CD4-positive, alpha-beta T cell treated with Interferon gamma for 1 hour (primary cell): ENCODE data around the gene DLG5.

ENCODE experiments used
- DNase-seq: peaks from one replicate; pipeline ENCODE4 v3.0.0-alpha.2; 2020

DLG5 gene

DNA sequence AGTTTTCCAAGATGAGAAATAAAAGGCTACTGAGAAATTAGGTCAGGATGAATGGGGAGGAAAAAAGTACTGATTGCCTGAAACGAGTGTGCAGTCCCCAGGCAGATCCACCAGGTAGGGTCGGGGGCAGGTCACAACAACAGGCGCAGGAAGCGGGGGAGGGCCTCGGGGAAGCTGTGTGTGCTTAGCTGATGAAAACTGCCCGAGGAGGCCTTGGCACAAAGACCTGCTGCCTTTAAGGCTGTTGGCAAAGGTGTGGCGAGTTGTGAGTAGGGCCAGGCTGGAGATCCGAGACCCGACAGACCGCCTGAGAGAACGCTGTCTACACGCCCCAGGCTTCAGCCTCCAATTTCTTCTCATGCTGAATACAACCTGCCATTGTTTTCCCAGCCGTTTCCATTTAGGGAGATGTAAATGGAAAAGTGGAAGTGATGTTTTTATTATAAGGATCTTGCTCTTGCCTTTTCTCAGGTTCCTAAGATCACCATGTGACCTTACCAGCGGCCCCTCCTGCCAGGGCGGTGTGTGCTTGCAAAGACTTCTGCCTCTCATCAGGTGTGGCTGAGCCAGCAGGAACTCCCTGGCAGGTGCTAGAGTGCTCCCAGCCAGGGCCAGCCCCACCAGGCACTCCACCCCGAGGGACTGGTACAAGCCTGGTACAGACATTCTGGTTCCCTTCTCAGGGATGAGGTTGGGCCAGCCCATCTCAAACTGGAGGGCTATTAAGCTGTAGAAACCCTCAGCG, 60.8 kb downstream of the DLG5 start:
- no peak for DNase-seq

DNA sequence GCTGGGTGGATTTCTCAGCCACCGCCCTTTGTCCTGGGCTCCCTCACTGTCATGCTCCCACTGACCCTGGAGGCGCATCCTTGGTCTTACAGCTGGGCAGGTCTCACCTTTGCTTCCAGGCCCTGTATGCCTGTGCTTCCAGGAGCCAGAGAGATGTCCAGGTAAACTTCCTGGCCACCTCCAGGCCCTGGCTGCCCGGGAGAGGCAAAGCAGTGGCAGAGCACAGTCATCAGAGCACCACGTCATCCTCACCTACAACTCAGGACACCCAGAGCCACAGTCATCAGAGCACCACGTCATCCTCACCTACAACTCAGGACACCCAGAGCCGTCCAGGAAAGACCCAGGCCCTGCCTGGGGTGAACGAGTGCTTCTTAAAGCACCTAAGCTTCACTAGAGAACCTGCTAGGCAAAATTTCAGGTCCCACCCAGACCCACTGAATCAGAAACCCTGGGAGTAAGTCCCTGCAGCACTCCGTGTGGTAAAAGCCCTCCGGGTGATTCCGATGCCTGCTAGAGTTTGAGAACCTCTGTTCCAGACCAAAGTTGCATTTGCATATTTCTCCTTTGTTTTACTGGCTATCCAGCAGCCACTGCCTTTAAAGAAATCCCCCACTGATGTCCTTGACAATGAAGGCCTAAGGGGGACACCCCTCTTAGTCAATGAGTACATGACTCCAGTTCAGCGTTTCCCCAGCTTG, 62.3 kb downstream of the DLG5 start:
- DNase-seq, result no peak

DNA sequence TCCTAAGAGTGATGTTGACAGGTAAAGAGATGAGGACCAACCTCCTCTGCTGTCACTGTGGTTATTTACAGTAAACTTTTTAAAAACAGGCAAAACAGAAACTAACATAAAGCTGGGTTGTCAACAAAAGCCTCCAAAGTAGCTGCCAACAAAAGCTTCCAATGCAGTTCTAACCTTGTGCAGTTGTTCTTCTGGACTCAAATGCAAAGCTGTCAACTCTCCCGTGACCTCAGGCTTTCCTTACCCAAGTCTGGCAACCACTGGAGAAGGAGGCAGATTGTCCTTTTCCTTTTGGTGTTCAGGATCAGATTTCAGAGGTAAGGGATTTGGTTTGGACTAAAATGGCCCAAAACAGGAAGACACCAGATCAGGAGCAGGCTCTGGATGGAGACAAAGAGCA, 63.1 kb downstream of the DLG5 start:
- no peak for DNase-seq

DNA sequence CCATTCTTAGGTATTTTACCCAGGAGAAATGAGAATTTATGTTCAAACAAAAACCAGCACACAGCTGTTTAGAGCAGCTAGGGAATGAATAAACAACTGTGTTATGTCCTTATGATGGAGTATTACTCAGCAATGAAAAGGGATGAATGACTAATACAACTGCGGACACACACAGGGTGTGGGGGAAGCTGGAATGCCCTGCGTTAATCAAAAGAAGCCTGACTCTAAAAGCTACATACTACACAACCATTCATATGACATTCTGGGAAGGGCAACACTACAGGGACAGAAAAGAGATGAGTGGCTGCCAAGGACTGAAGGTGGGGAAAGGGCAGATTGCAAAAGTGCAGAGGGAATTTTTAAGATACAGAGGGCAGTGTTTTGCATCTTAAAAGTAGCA, 64.0 kb downstream of the DLG5 start:
- no peak for DNase-seq

DNA sequence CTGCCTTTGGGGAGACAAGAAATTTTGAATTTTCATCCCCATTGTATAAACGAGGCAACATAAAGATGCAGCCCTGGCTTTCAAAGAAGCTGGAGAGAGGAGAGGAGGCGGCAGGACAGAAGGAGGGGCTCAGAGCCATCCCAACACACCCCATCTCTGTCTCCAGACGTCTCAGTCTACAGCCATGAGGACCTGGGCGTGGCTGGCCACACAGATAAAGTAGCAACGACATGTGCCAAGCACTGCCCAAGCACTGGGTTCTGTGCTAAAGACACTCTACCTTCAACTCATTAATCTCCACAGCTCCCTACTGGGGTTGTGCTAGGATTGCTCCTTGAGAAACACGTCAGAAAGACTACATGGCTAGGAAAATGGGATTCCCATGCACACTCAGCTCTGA, 65.2 kb downstream of the DLG5 start:
- DNase-seq, result no peak

DNA sequence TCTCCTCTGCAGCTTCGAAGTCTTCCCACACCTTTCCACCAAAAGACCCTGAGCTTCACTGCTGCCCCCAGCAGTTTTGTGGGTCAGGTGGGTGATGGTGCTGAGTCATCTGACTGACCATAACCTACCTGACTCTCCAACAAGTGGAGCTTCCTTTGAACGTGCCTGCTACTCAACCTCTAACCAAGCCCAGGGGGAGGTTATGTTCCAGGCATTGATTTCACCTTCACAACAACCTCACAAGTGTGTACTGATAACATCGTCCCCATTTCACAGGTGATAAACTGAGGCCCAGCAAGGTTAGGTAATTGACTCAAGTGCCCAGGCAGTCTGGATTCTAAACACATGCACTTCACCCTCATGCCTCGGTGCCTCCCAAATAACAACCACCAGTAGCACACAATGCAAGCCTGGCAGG, 66.7 kb downstream of the DLG5 start:
- no peak for DNase-seq

DNA sequence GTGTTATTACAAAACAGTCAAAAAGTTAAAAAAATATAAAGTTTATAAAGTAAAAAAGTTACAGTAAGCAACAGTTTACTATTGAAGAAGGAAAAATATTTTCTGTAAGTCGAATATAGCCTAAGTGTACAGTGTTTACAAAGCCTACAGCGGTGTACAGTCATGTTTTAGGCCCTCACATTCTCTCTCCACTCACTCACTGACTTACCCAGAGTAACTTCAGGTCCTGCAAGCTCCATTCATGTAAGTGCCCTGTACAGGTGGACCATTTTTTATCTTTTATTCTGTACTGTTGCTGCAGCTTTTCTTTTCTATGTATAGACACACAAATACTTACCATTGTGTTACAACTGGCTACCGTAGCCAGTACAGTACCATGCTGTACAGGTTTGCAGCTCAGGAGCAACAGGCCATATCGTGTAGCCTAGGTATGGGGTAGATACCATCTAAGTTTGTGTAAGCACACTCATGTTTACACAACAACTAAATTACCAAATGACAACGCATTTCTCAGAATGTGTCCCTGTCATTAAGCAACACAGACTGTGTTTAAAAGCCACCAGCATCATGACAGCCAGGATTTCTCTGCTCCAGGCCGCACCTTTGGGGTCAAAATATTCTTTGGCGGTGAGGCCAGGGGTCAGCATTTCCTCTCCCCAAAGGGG, 67.2 kb downstream of the DLG5 start:
- DNase-seq, result no peak

DNA sequence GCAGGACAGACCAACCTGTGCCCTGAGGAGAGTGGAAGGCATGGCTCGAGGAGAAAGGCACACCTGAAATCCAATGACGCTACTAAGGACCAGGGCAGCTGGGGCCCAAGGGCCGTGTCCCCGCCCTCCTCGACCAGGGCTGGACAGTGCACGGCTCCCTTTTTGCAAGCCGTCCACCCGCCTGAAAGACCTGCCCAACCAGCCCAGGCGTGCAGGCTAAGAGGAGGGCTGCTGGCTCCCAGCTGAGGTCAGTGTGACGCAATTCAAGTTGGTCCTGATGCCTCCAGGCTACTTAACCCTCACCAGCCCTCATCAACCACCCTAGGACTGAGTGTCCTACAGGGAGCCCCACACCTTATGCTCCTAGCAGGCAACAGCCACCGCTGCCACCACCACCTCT, 69.3 kb downstream of the DLG5 start:
- DNase-seq, result no peak

DNA sequence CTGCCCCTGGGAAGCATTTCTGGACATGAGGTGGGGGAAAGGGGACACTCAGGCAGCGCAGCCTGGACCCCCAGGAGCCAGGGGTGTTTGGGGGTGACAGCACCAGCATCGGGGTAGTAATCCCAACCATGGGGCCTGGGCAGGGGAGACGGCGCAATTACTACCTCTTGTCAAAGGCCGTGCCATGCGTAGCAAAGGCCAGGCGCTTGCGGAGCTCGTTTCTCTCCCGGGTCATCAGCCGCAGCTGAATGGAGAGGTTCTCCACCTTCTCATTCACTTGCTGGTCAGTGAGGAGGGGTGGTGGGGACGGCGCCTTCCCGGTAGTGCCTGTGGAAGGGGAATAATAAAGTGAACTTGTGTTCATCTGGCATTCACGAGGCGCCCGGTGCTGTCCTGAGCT, 70.0 kb downstream of the DLG5 start:
- no peak for DNase-seq

DNA sequence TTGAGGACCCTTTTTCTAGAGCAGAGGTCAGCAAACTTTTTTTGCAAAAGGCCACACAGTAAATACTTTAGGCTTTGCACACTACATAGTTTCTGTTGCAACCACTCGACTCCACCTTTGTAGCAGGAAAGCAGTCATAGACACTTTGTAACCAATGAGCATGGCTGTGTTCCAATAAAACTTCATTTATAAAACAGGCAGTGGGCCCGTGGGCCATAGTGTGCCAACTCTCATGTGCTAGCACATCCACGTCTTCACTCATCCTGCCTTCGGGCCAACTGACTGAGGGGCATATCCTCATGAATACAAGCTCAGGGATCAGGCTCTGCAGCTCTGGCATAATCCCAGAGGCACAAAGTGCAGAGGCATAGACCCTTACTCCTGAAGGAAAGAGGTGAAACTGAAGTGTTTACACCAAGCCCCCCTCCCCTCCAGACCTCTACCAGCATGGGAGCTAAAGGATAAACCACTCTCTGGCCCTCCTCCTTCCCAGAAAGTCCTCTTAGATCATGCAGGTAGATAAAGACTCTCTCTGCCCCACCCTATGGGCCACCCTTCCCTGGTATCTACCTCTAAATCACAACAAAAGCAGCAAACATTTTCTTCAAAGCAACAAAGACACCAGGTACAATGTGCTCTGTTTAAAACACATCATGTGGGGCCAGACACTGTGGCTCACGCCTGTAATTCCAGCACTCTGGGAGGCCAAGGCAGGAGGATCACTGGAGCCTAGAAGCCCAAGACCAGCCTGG, 71.0 kb downstream of the DLG5 start:
- no peak for DNase-seq

DNA sequence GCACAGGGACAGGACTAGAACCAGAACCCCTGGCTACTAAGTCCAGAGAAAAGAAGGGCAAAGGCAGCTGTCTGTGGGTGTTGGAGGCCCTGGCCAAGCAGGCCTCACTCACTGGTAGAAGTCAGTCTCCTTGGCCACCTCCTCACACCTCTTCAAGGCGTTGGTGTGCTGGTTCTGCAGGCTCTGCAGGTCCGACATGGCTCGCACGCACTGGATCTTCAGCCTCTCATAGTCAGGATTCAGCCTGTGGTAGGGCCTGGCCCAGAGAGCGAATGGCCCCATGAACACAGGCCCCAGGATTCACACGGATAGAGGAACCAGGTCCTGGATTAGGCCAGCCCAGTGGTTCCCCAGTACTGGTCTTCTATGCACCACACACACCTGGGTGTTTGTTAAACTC, 72.4 kb downstream of the DLG5 start:
- no peak for DNase-seq

DNA sequence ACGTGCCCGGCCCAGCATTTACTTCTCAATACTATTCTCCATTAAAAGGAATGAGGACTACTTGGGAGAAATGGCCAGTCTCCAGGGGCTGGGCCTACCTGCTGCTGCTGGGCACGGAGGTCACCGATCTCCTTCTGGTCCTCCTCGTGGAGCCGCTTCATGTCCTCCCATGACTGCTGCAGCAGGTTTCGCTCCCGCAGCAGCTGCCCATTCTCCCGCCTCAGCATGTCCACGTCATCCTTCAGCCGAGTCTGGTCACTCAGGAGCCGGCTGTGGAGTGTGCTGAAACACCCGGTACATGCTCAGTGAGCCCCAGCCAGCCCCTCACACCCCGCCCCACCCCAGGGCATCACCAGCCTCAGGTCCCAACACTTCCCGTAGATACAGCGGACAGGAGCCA, 73.3 kb downstream of the DLG5 start:
- no peak for DNase-seq

DNA sequence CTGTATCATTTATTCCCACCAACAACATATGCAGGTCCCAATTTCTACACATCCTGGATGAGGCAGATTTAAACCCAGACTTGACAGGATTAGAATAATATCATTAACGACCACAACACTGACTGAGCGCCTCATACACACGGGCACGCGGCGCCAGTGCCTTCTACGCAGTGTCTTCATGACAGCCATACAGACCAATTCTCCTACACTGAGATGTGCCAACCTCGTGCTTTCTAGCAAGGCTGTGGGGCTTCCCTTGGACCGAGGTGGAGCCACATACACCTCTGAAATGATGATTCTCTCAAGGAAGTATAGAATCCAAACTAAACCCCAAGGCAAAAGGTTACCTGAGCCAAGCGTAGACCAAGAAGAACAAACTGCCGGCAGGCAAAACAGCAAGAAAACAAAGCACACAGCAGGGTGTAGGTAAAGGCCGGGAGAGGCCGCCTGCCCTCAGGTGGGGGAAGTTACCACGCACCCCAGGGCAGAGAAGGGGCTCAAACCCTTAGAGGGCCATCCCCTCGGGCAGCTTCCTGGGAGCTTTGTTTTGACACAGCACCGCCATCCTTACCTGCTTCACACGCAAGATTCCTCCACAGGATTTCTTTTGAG, 75.8 kb downstream of the DLG5 start:
- DNase-seq, result no peak

DNA sequence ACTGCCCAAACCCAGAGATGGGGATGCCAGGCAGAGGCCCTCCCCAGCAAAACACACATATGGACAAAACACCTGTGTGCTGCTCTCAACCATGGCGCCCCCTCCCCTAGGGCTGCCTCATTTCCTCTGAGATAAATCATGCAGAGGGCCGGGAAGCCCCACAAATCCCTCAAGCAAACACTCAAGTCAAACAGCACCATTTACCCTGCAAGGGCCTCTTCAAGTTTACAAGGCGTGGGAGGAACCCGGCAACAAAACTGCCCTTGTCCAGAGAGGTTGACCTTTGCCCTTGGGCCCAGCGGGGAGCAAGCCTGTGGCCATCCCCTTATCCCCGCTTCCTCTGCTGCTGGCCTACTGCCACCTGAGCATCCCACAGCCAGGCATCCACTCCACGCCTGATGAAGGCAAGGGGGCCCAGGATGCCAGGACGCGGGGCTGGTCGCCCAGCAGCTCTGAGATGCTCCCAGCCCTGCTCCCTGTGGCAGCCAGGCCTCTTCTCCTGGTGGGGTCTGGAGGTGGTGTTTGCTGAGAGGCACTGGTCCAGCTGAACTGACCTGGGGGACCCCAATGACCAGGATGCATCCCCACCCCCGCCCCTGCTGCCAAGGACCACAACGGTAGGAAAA, 77.4 kb downstream of the DLG5 start:
- no peak for DNase-seq

DNA sequence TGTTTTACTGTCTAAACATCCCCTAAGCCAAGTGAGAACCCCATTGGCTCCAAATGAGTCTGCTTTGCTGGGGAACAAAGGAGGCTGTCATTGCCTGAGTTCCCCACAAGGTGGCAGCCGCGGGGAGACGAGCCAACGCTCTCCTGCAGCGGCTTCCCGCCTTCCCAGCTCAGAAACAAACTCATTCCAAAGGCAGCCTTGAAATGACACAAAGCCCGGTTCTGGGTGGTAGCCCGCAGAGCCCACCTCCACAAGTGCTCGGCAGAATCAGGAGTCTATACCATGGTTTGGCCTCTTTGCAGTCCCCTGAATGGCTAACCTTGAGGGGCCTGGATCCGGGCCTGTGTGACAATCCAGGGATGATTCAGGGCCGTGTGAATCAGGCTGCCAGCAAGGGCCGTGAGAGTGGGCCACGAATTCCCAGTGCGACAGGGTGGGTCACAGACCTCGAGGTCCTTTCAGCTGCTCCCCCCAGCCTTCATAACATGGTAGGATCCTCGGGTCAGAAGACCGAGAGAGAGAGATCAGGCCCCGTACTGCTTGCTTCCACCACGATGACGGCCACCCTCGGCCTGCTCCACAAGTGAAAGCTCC, 79.7 kb downstream of the DLG5 start:
- peak; percentile 24 for DNase-seq

DNA sequence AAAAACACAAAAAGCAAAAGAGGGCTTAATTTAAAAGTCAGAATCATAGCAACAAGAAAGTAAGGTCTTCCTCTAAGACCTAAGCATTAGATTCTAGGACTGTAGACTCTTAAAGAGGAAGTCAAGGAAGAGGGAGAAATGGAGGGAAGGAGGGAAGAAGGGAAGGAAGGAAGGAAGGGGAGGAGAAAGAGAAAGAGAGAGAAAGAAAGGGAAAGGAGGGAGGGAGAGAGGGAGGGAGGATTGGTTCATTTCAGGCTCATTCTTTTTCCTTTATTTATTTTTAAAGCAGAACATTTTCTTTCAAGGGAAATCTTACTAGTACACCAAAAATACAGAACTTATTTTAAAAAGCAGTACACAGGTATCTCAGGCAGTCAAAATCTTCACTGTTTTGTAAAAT, 81.1 kb downstream of the DLG5 start:
- DNase-seq, result no peak

DNA sequence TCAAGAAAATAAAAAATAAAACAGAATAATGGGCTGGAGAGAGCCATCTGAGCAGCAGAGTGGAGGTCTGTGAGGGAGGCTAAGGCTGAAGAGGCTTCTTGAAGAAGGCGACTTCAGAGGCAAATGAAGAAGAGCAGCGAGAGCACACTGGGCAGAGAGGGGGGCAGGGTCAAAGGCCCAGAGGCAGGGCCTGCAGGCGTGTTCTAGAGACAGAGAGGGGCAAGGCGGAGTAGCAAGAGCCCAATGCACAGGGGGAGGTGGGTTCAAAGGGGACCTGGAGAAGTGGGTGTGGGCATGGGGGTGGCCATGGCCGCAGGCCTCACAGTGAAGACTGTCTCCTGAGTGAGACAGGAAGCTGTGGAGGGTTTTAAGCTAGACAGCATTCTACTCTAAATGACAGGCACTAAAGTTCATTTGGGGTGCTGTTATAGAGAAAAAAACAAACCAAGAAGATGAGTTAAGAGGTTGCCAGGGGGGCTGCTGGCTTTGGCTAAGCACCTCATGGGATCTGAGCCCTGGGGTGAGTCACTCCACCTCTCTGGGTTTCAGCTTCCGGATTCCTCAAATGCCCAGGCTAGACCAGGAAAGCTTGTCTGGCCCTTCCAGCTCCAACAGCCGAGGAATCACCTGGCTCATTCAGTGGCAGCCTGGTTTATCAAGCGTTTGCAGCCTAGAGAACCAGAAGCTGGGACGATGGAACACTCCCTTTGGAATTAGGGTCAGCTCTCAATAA, 81.7 kb downstream of the DLG5 start:
- DNase-seq, result no peak

DNA sequence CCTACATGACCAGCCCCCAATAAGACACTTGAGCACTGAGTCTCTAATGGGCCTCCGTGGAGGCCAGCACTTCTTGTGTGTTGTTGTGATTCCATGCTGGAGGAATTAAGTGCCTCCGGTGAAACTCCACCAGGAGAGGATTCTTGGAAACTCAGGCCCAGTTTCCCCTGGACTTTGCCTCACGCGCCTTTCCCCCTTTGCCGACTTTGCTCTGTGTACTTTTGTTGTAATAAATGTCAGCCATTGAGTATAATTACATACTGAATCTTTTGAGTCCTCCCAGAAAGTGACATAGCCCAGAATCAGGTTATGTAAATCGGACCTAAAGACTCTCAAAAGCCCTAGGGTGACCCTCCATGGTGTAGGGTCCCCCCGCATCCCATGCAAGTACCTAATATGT, 82.4 kb downstream of the DLG5 start:
- DNase-seq, result no peak

DNA sequence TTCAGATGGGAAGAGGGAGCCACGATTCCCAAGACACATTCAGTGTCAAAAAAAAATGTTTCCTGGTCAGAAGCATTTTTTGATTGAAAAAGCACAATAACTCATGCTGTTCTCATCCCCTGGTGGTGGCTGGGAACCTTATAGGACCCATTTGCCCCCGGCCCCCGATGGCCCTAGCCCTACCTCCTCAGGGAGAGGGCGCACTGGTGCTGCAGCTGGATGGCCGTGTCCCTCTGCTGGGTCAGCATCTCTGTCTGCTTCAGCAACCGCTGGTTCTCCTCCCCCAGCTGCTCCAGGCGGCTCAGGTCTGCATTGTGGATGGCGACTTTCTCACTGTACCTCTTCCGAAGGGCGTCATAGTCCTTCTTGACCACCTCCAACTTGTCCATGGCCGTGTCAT, 83.3 kb downstream of the DLG5 start:
- no peak for DNase-seq

DNA sequence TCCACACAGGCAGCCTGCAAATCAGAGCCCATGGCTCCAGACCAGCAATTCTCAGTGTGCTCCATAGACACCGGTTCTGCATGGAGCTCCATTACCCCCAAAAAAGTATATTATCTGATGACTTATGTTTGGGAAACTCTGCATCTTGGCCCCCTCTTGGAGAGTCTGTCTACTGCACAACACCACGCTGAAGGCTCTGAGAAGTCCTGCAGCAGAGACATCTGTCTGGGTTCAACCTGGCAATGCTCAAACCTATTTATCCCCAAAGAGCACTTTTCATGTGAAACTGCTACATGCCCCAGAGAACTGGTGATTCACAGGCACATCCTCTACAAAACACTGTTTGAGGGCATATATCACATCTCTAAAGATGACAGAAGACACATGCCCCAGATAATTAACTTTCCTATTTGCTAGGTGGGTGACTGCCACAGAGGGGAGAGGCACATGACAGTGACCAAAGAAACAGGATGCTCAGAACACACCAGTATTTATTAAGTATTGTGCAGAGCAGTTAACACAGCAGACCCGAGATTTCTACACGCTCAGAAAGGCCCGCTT, 83.8 kb downstream of the DLG5 start:
- DNase-seq, result no peak

DNA sequence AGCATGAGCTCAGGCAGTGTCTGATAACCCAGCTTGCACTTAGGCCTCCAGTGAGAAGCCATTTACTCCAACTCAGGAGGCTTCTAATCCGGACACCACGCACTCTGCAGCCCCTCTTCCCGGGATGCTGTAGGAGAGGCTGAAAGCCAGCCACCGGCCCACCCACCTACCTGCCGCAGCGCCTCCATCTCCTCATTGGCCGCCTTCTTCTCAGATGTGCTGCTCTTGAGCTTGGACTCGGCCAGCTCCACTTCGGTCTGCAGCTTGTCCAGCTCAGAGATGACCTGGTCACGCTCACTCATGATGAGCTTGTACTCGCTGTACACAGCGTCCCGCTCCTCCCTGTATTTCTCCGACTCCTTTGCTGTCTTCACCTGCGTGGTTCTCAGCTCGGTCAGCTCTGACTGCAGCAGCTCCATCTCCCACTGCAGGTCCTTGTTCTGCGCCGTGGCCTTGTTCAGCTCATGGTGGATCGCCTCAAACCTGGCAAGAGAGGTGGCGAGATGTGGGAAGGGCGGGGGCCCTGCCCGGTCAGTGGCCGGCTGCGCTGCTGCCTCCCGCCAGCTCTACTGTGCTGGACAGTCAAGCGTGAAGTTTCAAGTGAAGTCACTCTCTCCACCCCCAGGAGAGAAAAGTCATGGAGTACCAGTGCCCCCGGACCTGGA, 84.7 kb downstream of the DLG5 start:
- DNase-seq, result no peak
